SK-N-SH (cell line): ENCODE results near the gene BOD1.

Experiments used
- EP300 ChIP-seq, 2 experiments: IDR thresholded peaks; 2 replicates each; pipeline versions ENCODE4 v1.4.0 to v1.6.1; 2012; ENCODE audit warnings: borderline replicate concordance in 1 of 2, low read depth in 1 of 2, low read length in 1 of 2
- USF1 ChIP-seq: IDR thresholded peaks from 2 replicates; pipeline ENCODE4 v1.4.0; 2012; ENCODE audit warnings: low read depth, borderline replicate concordance

- TF ChIP-seq USF1 (no peak), EP300 (IDR thresholded peaks at IDR 0.05; ENCODE audit: borderline replicate concordance in 1 of 2, low read depth in 1 of 2, low read length in 1 of 2) (no peak)
Measured at GRCh38 chr5:173612948-173613347, 3.5 kb downstream of the BOD1 start.
